ENCODE results near the gene ATP7B. TPM values are rescaled to one million over a fixed set of nuclear protein-coding genes. Genes with fewer than 3 reads are reported as not detected.

The ATP7B gene
- total and polyA plus RNA-seq, 7 donors: 0.60 to 8.1 (median 5.0) TPM

DNA sequence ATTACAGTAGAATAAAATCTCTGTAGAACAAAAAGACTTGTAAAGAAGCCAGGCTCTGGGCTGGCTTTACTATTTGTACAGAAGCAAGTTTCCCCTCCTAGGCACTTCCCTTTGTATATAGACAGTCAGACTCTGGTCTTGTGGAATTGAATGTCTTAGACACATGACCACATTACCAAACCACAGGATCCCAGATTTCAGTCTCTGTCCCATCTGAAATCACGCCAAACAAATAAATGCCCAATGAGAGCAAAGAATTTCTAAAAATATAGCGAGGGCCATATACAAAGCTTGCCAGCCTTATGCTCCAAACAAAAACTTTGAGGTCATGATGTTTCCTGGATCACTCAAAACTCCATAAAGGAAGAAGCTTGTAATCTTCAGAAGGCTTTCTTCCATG is 125.6 kb downstream of the ATP7B start:
- no peak for DNase-seq
- Histone ChIP-seq H3K27ac (no peak overlapping the region), H3K9me3 (peaks cover 0 to 4% (median 0%) of the 10 kb centered on the region in 4 donors), H3K36me3 (no peaks in the 10 kb centered on the region), H3K4me3 (no peak overlapping the region), H3K27me3 (no peaks in the 10 kb centered on the region), H3K4me1 (no peaks in the 10 kb centered on the region)
- TF ChIP-seq EP300 (IDR thresholded peaks at IDR 0.05) (no peak), POLR2A (IDR thresholded peaks at IDR 0.05) (no peak), POLR2AphosphoS5 (IDR thresholded peaks at IDR 0.05) (no peak)
- TF ChIP-seq, protein P1, sequence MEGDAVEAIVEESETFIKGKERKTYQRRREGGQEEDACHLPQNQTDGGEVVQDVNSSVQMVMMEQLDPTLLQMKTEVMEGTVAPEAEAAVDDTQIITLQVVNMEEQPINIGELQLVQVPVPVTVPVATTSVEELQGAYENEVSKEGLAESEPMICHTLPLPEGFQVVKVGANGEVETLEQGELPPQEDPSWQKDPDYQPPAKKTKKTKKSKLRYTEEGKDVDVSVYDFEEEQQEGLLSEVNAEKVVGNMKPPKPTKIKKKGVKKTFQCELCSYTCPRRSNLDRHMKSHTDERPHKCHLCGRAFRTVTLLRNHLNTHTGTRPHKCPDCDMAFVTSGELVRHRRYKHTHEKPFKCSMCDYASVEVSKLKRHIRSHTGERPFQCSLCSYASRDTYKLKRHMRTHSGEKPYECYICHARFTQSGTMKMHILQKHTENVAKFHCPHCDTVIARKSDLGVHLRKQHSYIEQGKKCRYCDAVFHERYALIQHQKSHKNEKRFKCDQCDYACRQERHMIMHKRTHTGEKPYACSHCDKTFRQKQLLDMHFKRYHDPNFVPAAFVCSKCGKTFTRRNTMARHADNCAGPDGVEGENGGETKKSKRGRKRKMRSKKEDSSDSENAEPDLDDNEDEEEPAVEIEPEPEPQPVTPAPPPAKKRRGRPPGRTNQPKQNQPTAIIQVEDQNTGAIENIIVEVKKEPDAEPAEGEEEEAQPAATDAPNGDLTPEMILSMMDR (IDR thresholded peaks at IDR 0.05): no peak
- intact Hi-C loops (cut with DNase I): no loop called here
- 90 to 95% methylated on average over 2 of the region's 2 CpGs for WGBS, 2 donors

- Histone ChIP-seq H3K4me1 (no peaks in the 10 kb centered on the region), H3K4me3 (no peak overlapping the region), H3K27me3 (no peaks in the 10 kb centered on the region), H3K27ac (no peak overlapping the region), H3K36me3 (no peaks in the 10 kb centered on the region), H3K9me3 (peaks cover 0 to 4% (median 0%) of the 10 kb centered on the region in 4 donors)
- 73 to 74% methylated on average over 5 of the region's 5 CpGs for WGBS, 2 donors
- no peak for DNase-seq
- intact Hi-C loops (cut with DNase I): no loop called here
- TF ChIP-seq POLR2AphosphoS5 (IDR thresholded peaks at IDR 0.05) (no peak), EP300 (IDR thresholded peaks at IDR 0.05) (no peak), POLR2A (IDR thresholded peaks at IDR 0.05) (no peak)
- TF ChIP-seq, protein P1 (IDR thresholded peaks at IDR 0.05): no peak
Measured at GRCh38 chr13:51883226-51883600, 128.0 kb downstream of the ATP7B start.

Other genes with a start within 250 kb of the ATP7B start
- gene DHRS12, start 207.3 kb downstream of the ATP7B start, total RNA-seq: 10 to 100 TPM; 11.4 to 26.9 (median 14.9) TPM
- 10 to 100 TPM in 2 of 3 donors, 1 to 10 TPM in 1; 7.4 to 23.4 (median 16.2) TPM for gene DHRS12, start 207.3 kb downstream of the ATP7B start, polyA plus RNA-seq
- gene TMEM272, start 166.3 kb downstream of the ATP7B start, total RNA-seq: under 1 TPM in 1 of 4 donors, not detected in 3; under 0.01 TPM
- under 1 TPM in 1 of 3 donors, not detected in 2; 0.28 TPM for gene TMEM272, start 166.3 kb downstream of the ATP7B start, polyA plus RNA-seq
- not detected for gene CCDC70, start 149.5 kb downstream of the ATP7B start, total RNA-seq
- not detected for gene CCDC70, start 149.5 kb downstream of the ATP7B start, polyA plus RNA-seq
- gene ALG11, start 948 bp upstream of the ATP7B start, total RNA-seq: 10 to 100 TPM; 11.6 to 20.6 (median 17.4) TPM
- 1 to 10 TPM; 1.2 to 9.3 (median 2.1) TPM for gene ALG11, start 948 bp upstream of the ATP7B start, polyA plus RNA-seq
- gene UTP14C, start 13.2 kb upstream of the ATP7B start, total RNA-seq: 10 to 100 TPM; 15.0 to 18.2 (median 15.8) TPM
- gene UTP14C, start 13.2 kb upstream of the ATP7B start, polyA plus RNA-seq: 1 to 10 TPM; 1.8 to 9.7 (median 2.4) TPM
- under 1 TPM in 3 of 4 donors, not detected in 1; 0.27 to 0.83 (median 0.33) TPM for gene NEK5, start 117.6 kb upstream of the ATP7B start, total RNA-seq
- under 1 TPM in 2 of 3 donors, not detected in 1; 0.17 to 0.60 TPM for gene NEK5, start 117.6 kb upstream of the ATP7B start, polyA plus RNA-seq
- gene NEK3, start 148.1 kb upstream of the ATP7B start, total RNA-seq: 10 to 100 TPM in 3 of 4 donors, 1 to 10 TPM in 1; 8.7 to 22.2 (median 14.1) TPM
- gene NEK3, start 148.1 kb upstream of the ATP7B start, polyA plus RNA-seq: 10 to 100 TPM; 21.0 to 26.5 (median 25.7) TPM